Kidney (tissue), 14 donors: Measurements from ENCODE around the gene SYK. TPM values are rescaled to one million over a fixed set of nuclear protein-coding genes. Genes with fewer than 3 reads are reported as not detected.
A peak's percentile ranks its signal among the peaks of the same experiment; 100 is the strongest.

Experiments used
- DNase-seq, 5 donors: peaks; one replicate each; pipeline ENCODE4 v3.0.0-alpha.2; 2013 to 2020
- FAIRE-seq: peaks from 2 replicates; lab custom pipeline; 2012; peaks lifted over from hg19 to GRCh38; lab: Jason Lieb, UNC
- H3K27ac ChIP-seq, 2 donors: one replicate each; pipeline ENCODE4 v1.7.0; 2013; ENCODE audit warnings: low read depth in 2 of 2, low read length in 2 of 2, inconsistent platforms in 1 of 2
- H3K27me3 ChIP-seq: one replicate; pipeline ENCODE4 v1.7.1; 2013; ENCODE audit warnings: low read length, inconsistent platforms; ENCODE audit not compliant: control insufficient read depth, insufficient read depth
- H3K36me3 ChIP-seq, 3 donors: one replicate each; pipeline versions ENCODE4 v1.7.0 to v1.7.1; 2013; ENCODE audit warnings: low read length in 3 of 3, control low read depth in 1 of 3, inconsistent platforms in 1 of 3; ENCODE audit not compliant: insufficient read depth in 3 of 3, control insufficient read depth in 2 of 3
- H3K4me1 ChIP-seq, 3 donors: one replicate each; pipeline versions ENCODE4 v1.7.0 to v1.7.1; 2013; ENCODE audit warnings: low read length in 3 of 3, inconsistent platforms in 1 of 3, low read depth in 1 of 3; ENCODE audit not compliant: control insufficient read depth in 2 of 3, insufficient read depth in 2 of 3
- H3K4me3 ChIP-seq, 3 donors: one replicate each; pipeline versions ENCODE4 v1.7.0 to v1.8.1; 2013; ENCODE audit warnings: low read length in 3 of 3, control low read depth in 1 of 3, inconsistent platforms in 1 of 3
- H3K9ac ChIP-seq, 3 donors: one replicate each; pipeline versions ENCODE4 v1.7.0 to v1.7.1; 2013; ENCODE audit warnings: low read length in 3 of 3, control low read depth in 1 of 3, inconsistent platforms in 1 of 3
- H3K9me3 ChIP-seq, 3 donors: one replicate each; pipeline versions ENCODE4 v1.7.0 to v1.7.1; 2013; ENCODE audit warnings: low read length in 3 of 3, control low read depth in 1 of 3, inconsistent platforms in 1 of 3; ENCODE audit not compliant: control insufficient read depth in 2 of 3, insufficient read depth in 1 of 3
- CTCF ChIP-seq: IDR thresholded peaks from 3 replicates; pipeline ENCODE4 v1.5.1; 2012; ENCODE audit warnings: mild to moderate bottlenecking, moderate library complexity, borderline replicate concordance; ENCODE audit not compliant: insufficient read depth; ENCODE audit errors: extremely low read depth
- intact Hi-C: fragments of 100-400 bp; cut with DNase I; formaldehyde crosslinking; loops from one replicate; pipeline ENCODE4 v1.11.1; 2022
- polyA plus RNA-seq: library from polyadenylated mRNA; stranded (reverse); fragments of 350-450 nt; fragmentation: Illumina TruSeq; extraction: RNeasy Lipid Tissue Mini Kit (QIAGEN cat#74804); gene quantifications from one replicate; pipeline ENCODE4 v1.2.3, GENCODE V29; 2014; ENCODE audit warnings: low read depth, low replicate concordance; ENCODE audit not compliant: insufficient read depth
- total RNA-seq: library from RNA; stranded (reverse); fragmentation: NEBNext Ultra II Directional; extraction: Animal tissue kit (Norgen Biotek cat#: 25700); gene quantifications from one replicate; pipeline ENCODE4 v1.2.1, GENCODE V29; 2021
- donor health status: control.
- donor health status: control.
- donor health status: control.
- donor health status: control.
- donor health status: control.
- donor health status: DM: yes; HTN: yes; CAD: no.
- donor health status: Normal renal cell carcinoma (clear cell type).

Gene SYK
- total and polyA plus RNA-seq, 2 donors from 2014 or later = 13.3 to 52.2 TPM

GRCh38 chr9:90795871-90796317 is 5.7 kb upstream of the SYK start:
- Histone ChIP-seq H3K9ac (no peak overlapping the region), H3K27ac (no peak overlapping the region), H3K4me3 (no peak overlapping the region), H3K9me3 (no peaks in the 10 kb centered on the region), H3K27me3 (no peaks in the 10 kb centered on the region), H3K36me3 (no peaks in the 10 kb centered on the region), H3K4me1 (peaks cover 0 to under 1% (median 0%) of the 10 kb centered on the region in 3 donors)
- DNase-seq = no peak
- intact Hi-C loops = no loop called here
- TF ChIP-seq CTCF = no peak
- no peak for FAIRE-seq

- TF ChIP-seq CTCF = no peak
- no peaks in the 10 kb centered on the region for H3K27me3 ChIP-seq
- H3K36me3 ChIP-seq = no peaks in the 10 kb centered on the region
- DNase-seq = no peak
- H3K4me3 ChIP-seq = no peak overlapping the region
- no peak overlapping the region for H3K9ac ChIP-seq
- intact Hi-C loops = no loop called here
- no peak overlapping the region for H3K27ac ChIP-seq
- H3K9me3 ChIP-seq = no peaks in the 10 kb centered on the region
- FAIRE-seq = no peak
- peaks cover 0 to 2% (median 2%) of the 10 kb centered on the region in 3 donors for H3K4me1 ChIP-seq
Measured at GRCh38 chr9:90799271-90799852, 2.3 kb upstream of the SYK start.

GRCh38 chr9:90801973-90802322 is 329 bp downstream of the SYK start:
- peak overlapping the region; percentile 10 to 68 (median 42) for H3K9ac ChIP-seq
- DNase-seq = peak in 1 of 5 donors; percentile 53

More at GRCh38 chr9:90801973-90802322, 329 bp downstream of the SYK start:
- no peak for FAIRE-seq
- intact Hi-C loops = no loop called here
- no peaks in the 10 kb centered on the region for H3K9me3 ChIP-seq
- H3K36me3 ChIP-seq = no peaks in the 10 kb centered on the region
- peak overlapping the region; percentile 50 to 61 (median 55) for H3K4me3 ChIP-seq
- peak overlapping the region; percentile 63 to 84 for H3K27ac ChIP-seq
- no peak for TF ChIP-seq CTCF
- H3K27me3 ChIP-seq = no peaks in the 10 kb centered on the region
- H3K4me1 ChIP-seq = peaks cover 0 to 6% (median 4%) of the 10 kb centered on the region in 3 donors
